H1 (cell line): ENCODE measurements around the gene MSANTD2. TPM values are rescaled to one million over a fixed set of nuclear protein-coding genes. Genes with fewer than 3 reads are reported as not detected.

ENCODE experiments used
- ASH2L ChIP-seq: fragments of 200-600, 300-600 bp; sonication (generic); IDR thresholded peaks from one replicate; pipeline ENCODE4 v1.7.1; 2017; ENCODE audit warnings: low read length
- BCL11A ChIP-seq, 2 experiments: IDR thresholded peaks; one replicate each; pipeline ENCODE4 v1.6.1; 2011; ENCODE audit warnings: low read depth in 2 of 2, low read length in 2 of 2, mild to moderate bottlenecking in 2 of 2
- BRCA1 ChIP-seq: IDR thresholded peaks from 2 replicates; pipeline ENCODE4 v1.6.1; 2012; ENCODE audit warnings: low read depth, low read length, improper control_type of control experiment
- CBX8 ChIP-seq: fragments of 300-800, 300-1000 bp; sonication (generic); IDR thresholded peaks from 2 replicates; pipeline ENCODE4 v1.7.1; 2016; ENCODE audit warnings: low read depth, low read length, borderline replicate concordance
- CEBPB ChIP-seq: IDR thresholded peaks from 2 replicates; pipeline ENCODE4 v1.6.1; 2012; ENCODE audit warnings: low read depth, low read length
- CHD2 ChIP-seq: IDR thresholded peaks from 2 replicates; pipeline ENCODE4 v1.6.1; 2012; ENCODE audit warnings: low read length, improper control_type of control experiment
- E2F6 ChIP-seq: IDR thresholded peaks from 2 replicates; pipeline ENCODE4 v1.6.1; 2012; ENCODE audit warnings: inconsistent platforms
- FOSL1 ChIP-seq: IDR thresholded peaks from 2 replicates; pipeline ENCODE4 v1.6.1; 2011; ENCODE audit warnings: mild to moderate bottlenecking, low read depth, low read length, moderate library complexity; ENCODE audit not compliant: insufficient read depth
- GTF2F1 ChIP-seq: IDR thresholded peaks from 2 replicates; pipeline ENCODE4 v1.6.1; 2012; ENCODE audit warnings: low read depth, low read length, improper control_type of control experiment, borderline replicate concordance
- PHF8 ChIP-seq: fragments of 200-600 bp; sonication (generic); conservative IDR thresholded peaks from 2 replicates; pipeline ENCODE4 v1.7.1; 2012; ENCODE audit warnings: low read depth, mild to moderate bottlenecking, inconsistent platforms, low read length, moderate library complexity
- POLR2AphosphoS5 ChIP-seq: IDR thresholded peaks from 2 replicates; pipeline ENCODE4 v1.6.1; 2011; ENCODE audit warnings: low read depth, low read length
- RFX5 ChIP-seq: IDR thresholded peaks from 2 replicates; pipeline ENCODE4 v1.6.1; 2011; ENCODE audit warnings: low read depth, low read length, improper control_type of control experiment, borderline replicate concordance
- RNF2 ChIP-seq: fragments of 200-900, 300-1000 bp; sonication (generic); IDR thresholded peaks from 2 replicates; pipeline ENCODE4 v1.7.1; 2016; ENCODE audit warnings: borderline replicate concordance, low read depth, mild to moderate bottlenecking, antibody characterized with exemption, low read length; ENCODE audit not compliant: poor library complexity, severe bottlenecking; ENCODE audit errors: missing control alignments
- SIN3A ChIP-seq, 2 experiments: IDR thresholded peaks in 1 of 2; conservative IDR thresholded peaks in 1 of 2; 2 replicates each; pipeline ENCODE4 v1.6.1; 2011 to 2012; ENCODE audit warnings: low read length in 2 of 2, improper control_type of control experiment in 1 of 2, low read depth in 1 of 2, mild to moderate bottlenecking in 1 of 2
- SIX5 ChIP-seq: IDR thresholded peaks from 2 replicates; pipeline ENCODE4 v1.6.1; 2011; ENCODE audit warnings: mild to moderate bottlenecking, low read depth, low read length
- SRF ChIP-seq: IDR thresholded peaks from 2 replicates; pipeline ENCODE4 v1.6.1; 2011; ENCODE audit warnings: mild to moderate bottlenecking, low read depth, low read length, moderate library complexity
- TCF12 ChIP-seq: IDR thresholded peaks from 2 replicates; pipeline ENCODE4 v1.6.1; 2011; ENCODE audit warnings: low read depth, mild to moderate bottlenecking, low read length
- USF2 ChIP-seq: IDR thresholded peaks from 2 replicates; pipeline ENCODE4 v1.6.1; 2011; ENCODE audit warnings: low read length, improper control_type of control experiment
- YY1 ChIP-seq: IDR thresholded peaks from 2 replicates; pipeline ENCODE4 v1.6.1; 2011; ENCODE audit warnings: low read depth, mild to moderate bottlenecking, low read length
- polyA plus RNA-seq, 7 experiments: library from polyadenylated mRNA; depleted of rRNA in 3 of 7; stranded (reverse) in 5 of 7; unstranded in 2 of 7; fragments of >200 nt in 5 of 7; fragments of 200-250 nt in 2 of 7; gene quantifications; 1 replicate in 5 of 7; 2 replicates in 1 of 7; 4 replicates in 1 of 7; pipeline versions ENCODE4 v1.2.1 to v1.2.3, GENCODE V29; 2011 to 2013; ENCODE audit warnings: missing spikeins in 2 of 7, mixed read lengths in 2 of 7
- total RNA-seq: library from RNA; stranded (reverse); fragmentation: NEBNext Ultra II Directional; extraction: Animal tissue kit (Norgen Biotek cat#: 25700); gene quantifications from 2 replicates; pipeline ENCODE4 v1.2.1, GENCODE V29; 2021

Gene MSANTD2
- total and polyA plus RNA-seq, 2 of the 8 experiments (the other 6 are each of a cell fraction or from before 2014, with no cell fraction given): 8.2 to 15.9 TPM

- TF ChIP-seq TCF12: no peak
- no peak for TF ChIP-seq ASH2L
- peak; percentile 87 for TF ChIP-seq RNF2
- no peak for TF ChIP-seq SIX5
- no peak for TF ChIP-seq PHF8
- no peak for TF ChIP-seq BRCA1
- no peak for TF ChIP-seq BCL11A (IDR thresholded peaks at IDR 0.05; ENCODE audit: low read depth in 2 of 2, low read length in 2 of 2)
- no peak for TF ChIP-seq SIN3A (conservative IDR thresholded peaks at IDR 0.05 in 1 of 2, IDR thresholded peaks at IDR 0.05 in 1 of 2; ENCODE audit: low read depth in 1 of 2, low read length in 2 of 2)
- TF ChIP-seq SRF: no peak
- no peak for TF ChIP-seq RFX5
- TF ChIP-seq CHD2: no peak
- no peak for TF ChIP-seq FOSL1
- no peak for TF ChIP-seq CBX8
- no peak for TF ChIP-seq CEBPB
- no peak for TF ChIP-seq USF2
- no peak for TF ChIP-seq YY1
- TF ChIP-seq E2F6: peak; percentile 55; the same call in 1 of the 2 replicates
- TF ChIP-seq POLR2AphosphoS5: no peak
- TF ChIP-seq GTF2F1: no peak
Observed at GRCh38 chr11:124745270-124745834, 54.9 kb downstream of the MSANTD2 start (continued).
